WTC11 (cell line): Measurements from ENCODE around the gene SH3PXD2A. TPM values are rescaled to one million over a fixed set of nuclear protein-coding genes. Genes with fewer than 3 reads are reported as not detected.

Experiments
- ATAC-seq: fragments of 200-7000 bp; cut with Tn5 transposase; 2 replicates; pipeline ENCODE4 v1.10.0; 2021; ENCODE audit warnings: mild to moderate bottlenecking, moderate library complexity
- CTCF ChIA-PET: fragments of 300-600 bp; sonication (Branson Sonifier 250); formaldehyde crosslinking; loops from one replicate; lab custom pipeline; 2021; ENCODE audit warnings: antibody characterized with exemption; lab: Charles Lee
- POLR2A ChIA-PET: fragments of 350-600 bp; sonication (Branson Sonifier 250); formaldehyde crosslinking; loops from one replicate; lab custom pipeline; 2021; ENCODE audit warnings: antibody characterized with exemption; lab: Charles Lee
- DNase-seq: peaks from one replicate; pipeline ENCODE4 v3.0.0; 2021; ENCODE audit warnings: low spot score
- H3K27ac Mint-ChIP-seq: 2 replicates; pipeline ENCODE4 v1.8.0; 2021; ENCODE audit warnings: mixed read lengths
- H3K27me3 Mint-ChIP-seq: 2 replicates; pipeline ENCODE4 v1.8.0; 2021; ENCODE audit warnings: low read depth, mild to moderate bottlenecking, moderate library complexity, mixed read lengths
- H3K36me3 Mint-ChIP-seq: 2 replicates; pipeline ENCODE4 v1.8.0; 2021; ENCODE audit warnings: mixed read lengths
- H3K4me1 Mint-ChIP-seq: 2 replicates; pipeline ENCODE4 v1.8.0; 2022; ENCODE audit warnings: mixed read lengths
- H3K4me3 Mint-ChIP-seq: 2 replicates; pipeline ENCODE4 v1.8.0; 2021; ENCODE audit warnings: mild to moderate bottlenecking, moderate library complexity, mixed read lengths
- H3K9me3 Mint-ChIP-seq: 2 replicates; pipeline ENCODE4 v1.8.0; 2021; ENCODE audit warnings: mixed read lengths
- CBFB ChIP-seq: sonication (generic); formaldehyde crosslinking; IDR thresholded peaks from 2 replicates; pipeline ENCODE4 v1.8.1; 2022; ENCODE audit warnings: mild to moderate bottlenecking, low read depth, missing genetic modification reagents
- ETV6 ChIP-seq: sonication (generic); formaldehyde crosslinking; IDR thresholded peaks from 2 replicates; pipeline ENCODE4 v1.8.1; 2022; ENCODE audit warnings: mild to moderate bottlenecking, missing genetic modification reagents
- HMGA2 ChIP-seq: fragments of 250-450 bp; sonication (Bioruptor Pico); IDR thresholded peaks from 2 replicates; pipeline ENCODE4 v1.4.0; 2021; ENCODE audit warnings: mild to moderate bottlenecking, moderate library complexity
- IRF2 ChIP-seq: sonication (generic); formaldehyde crosslinking; IDR thresholded peaks from 2 replicates; pipeline ENCODE4 v1.8.0; 2022; ENCODE audit warnings: low read depth, missing genetic modification reagents, borderline replicate concordance
- JAZF1 ChIP-seq: fragments of 250-450 bp; sonication (Bioruptor Pico); IDR thresholded peaks from 2 replicates; pipeline ENCODE4 v1.9.0; 2021; ENCODE audit warnings: moderate library complexity, mild to moderate bottlenecking, inconsistent platforms
- NR1H2 ChIP-seq: sonication (generic); formaldehyde crosslinking; IDR thresholded peaks from 2 replicates; pipeline ENCODE4 v1.9.0; 2021; ENCODE audit warnings: mild to moderate bottlenecking, moderate library complexity, missing genetic modification reagents
- NR2C2 ChIP-seq: sonication (generic); formaldehyde crosslinking; IDR thresholded peaks from 2 replicates; pipeline ENCODE4 v1.8.0; 2022; ENCODE audit warnings: mild to moderate bottlenecking, missing genetic modification reagents
- NR3C1 ChIP-seq: sonication (generic); formaldehyde crosslinking; conservative IDR thresholded peaks from 2 replicates; pipeline ENCODE4 v1.8.1; 2023; ENCODE audit warnings: low read depth, mild to moderate bottlenecking, missing genetic modification reagents
- SP1 ChIP-seq: sonication (generic); formaldehyde crosslinking; conservative IDR thresholded peaks from 2 replicates; pipeline ENCODE4 v1.8.1; 2022; ENCODE audit warnings: missing genetic modification reagents
- ZBTB21 ChIP-seq: sonication (generic); formaldehyde crosslinking; IDR thresholded peaks from 2 replicates; pipeline ENCODE4 v1.8.1; 2023; ENCODE audit warnings: mild to moderate bottlenecking, missing genetic modification reagents, borderline replicate concordance
- ZNF121 ChIP-seq: sonication (generic); formaldehyde crosslinking; IDR thresholded peaks from 2 replicates; pipeline ENCODE4 v1.8.0; 2023; ENCODE audit warnings: missing genetic modification reagents
- ZNF671 ChIP-seq: fragments of 250-450 bp; sonication (Bioruptor Pico); IDR thresholded peaks from 2 replicates; pipeline ENCODE4 v1.8.0; 2021; ENCODE audit warnings: mild to moderate bottlenecking
- total RNA-seq: library from RNA; stranded (reverse); gene quantifications from 3 replicates; pipeline ENCODE4 v1.2.3, GENCODE V29; 2021
- TF ChIP-seq, protein P1 (sequence below): sonication (generic); formaldehyde crosslinking; conservative IDR thresholded peaks from 2 replicates; pipeline ENCODE4 v1.8.1; 2023; ENCODE audit warnings: mild to moderate bottlenecking, low read depth, missing genetic modification reagents, moderate library complexity
- TF ChIP-seq, protein P2 (sequence below): sonication (generic); formaldehyde crosslinking; IDR thresholded peaks from 2 replicates; pipeline ENCODE4 v1.8.1; 2023; ENCODE audit warnings: mild to moderate bottlenecking, missing genetic modification reagents, moderate library complexity
- TF ChIP-seq, protein P3 (sequence below): sonication (generic); formaldehyde crosslinking; IDR thresholded peaks from 2 replicates; pipeline ENCODE4 v1.8.0; 2022; ENCODE audit warnings: mild to moderate bottlenecking, missing genetic modification reagents
- TF ChIP-seq, protein P4 (sequence below): sonication (generic); formaldehyde crosslinking; IDR thresholded peaks from 2 replicates; pipeline ENCODE4 v1.8.1; 2023; ENCODE audit warnings: mild to moderate bottlenecking, missing genetic modification reagents
- TF ChIP-seq, protein P5 (sequence below): sonication (generic); formaldehyde crosslinking; IDR thresholded peaks from 2 replicates; pipeline ENCODE4 v1.8.1; 2022; ENCODE audit warnings: mild to moderate bottlenecking, missing genetic modification reagents, moderate library complexity, borderline replicate concordance
- TF ChIP-seq, protein P6 (sequence below): sonication (generic); formaldehyde crosslinking; IDR thresholded peaks from 2 replicates; pipeline ENCODE4 v1.8.0; 2022; ENCODE audit warnings: mild to moderate bottlenecking, missing genetic modification reagents
- TF ChIP-seq, protein P7 (sequence below): sonication (generic); formaldehyde crosslinking; IDR thresholded peaks from 2 replicates; pipeline ENCODE4 v1.8.0; 2023; ENCODE audit warnings: missing genetic modification reagents
- TF ChIP-seq, protein P8 (sequence below): sonication (generic); formaldehyde crosslinking; IDR thresholded peaks from 2 replicates; pipeline ENCODE4 v1.8.1; 2022; ENCODE audit warnings: low read depth, missing genetic modification reagents, borderline replicate concordance
- TF ChIP-seq, protein P9 (sequence below): sonication (generic); formaldehyde crosslinking; IDR thresholded peaks from 2 replicates; pipeline ENCODE4 v1.8.1; 2023; ENCODE audit warnings: mild to moderate bottlenecking, missing genetic modification reagents, moderate library complexity
- TF ChIP-seq, protein P10 (sequence below): sonication (generic); formaldehyde crosslinking; IDR thresholded peaks from 2 replicates; pipeline ENCODE4 v1.8.1; 2022; ENCODE audit warnings: missing genetic modification reagents, borderline replicate concordance
- TF ChIP-seq, protein P11 (sequence below): sonication (generic); formaldehyde crosslinking; IDR thresholded peaks from 2 replicates; pipeline ENCODE4 v1.8.1; 2022; ENCODE audit warnings: mild to moderate bottlenecking, moderate library complexity, missing genetic modification reagents

The SH3PXD2A gene
- total RNA-seq, 1 experiment from 2014 or later, result 15.7 TPM

DNA sequence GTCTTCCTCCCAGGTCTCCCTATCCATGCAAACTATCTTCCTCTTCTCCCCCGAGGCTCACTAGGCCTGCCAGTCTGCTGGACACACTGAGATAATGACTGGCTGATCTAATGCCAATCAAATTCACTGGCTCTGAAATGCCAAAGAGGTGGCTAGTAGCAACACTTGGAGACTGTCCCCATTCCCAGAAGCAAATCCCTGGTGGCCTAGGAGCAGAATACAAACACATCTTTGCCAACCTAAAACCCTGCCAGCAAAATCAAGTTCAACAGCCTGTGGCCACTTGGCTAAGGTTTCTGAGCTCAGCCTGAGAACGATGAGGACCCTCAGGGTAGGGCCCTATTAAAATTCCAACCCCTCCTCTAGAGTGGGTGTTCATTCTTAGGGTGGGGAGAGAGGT lies 46.6 kb downstream of the SH3PXD2A start:
- peaks cover 18% of the 10 kb centered on the region for H3K4me1 Mint-ChIP-seq
- CTCF ChIA-PET, result no interaction called here
- POLR2A ChIA-PET, result no interaction called here
- no peak for DNase-seq
- TF ChIP-seq NR2C2, result no peak
- TF ChIP-seq SP1 (CRISPR knock-in tag), result no peak
- TF ChIP-seq HMGA2 (CRISPR knock-in tag), result no peak
- TF ChIP-seq, protein P1, sequence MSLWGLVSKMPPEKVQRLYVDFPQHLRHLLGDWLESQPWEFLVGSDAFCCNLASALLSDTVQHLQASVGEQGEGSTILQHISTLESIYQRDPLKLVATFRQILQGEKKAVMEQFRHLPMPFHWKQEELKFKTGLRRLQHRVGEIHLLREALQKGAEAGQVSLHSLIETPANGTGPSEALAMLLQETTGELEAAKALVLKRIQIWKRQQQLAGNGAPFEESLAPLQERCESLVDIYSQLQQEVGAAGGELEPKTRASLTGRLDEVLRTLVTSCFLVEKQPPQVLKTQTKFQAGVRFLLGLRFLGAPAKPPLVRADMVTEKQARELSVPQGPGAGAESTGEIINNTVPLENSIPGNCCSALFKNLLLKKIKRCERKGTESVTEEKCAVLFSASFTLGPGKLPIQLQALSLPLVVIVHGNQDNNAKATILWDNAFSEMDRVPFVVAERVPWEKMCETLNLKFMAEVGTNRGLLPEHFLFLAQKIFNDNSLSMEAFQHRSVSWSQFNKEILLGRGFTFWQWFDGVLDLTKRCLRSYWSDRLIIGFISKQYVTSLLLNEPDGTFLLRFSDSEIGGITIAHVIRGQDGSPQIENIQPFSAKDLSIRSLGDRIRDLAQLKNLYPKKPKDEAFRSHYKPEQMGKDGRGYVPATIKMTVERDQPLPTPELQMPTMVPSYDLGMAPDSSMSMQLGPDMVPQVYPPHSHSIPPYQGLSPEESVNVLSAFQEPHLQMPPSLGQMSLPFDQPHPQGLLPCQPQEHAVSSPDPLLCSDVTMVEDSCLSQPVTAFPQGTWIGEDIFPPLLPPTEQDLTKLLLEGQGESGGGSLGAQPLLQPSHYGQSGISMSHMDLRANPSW (CRISPR knock-in tag), result no peak
- TF ChIP-seq, protein P2, sequence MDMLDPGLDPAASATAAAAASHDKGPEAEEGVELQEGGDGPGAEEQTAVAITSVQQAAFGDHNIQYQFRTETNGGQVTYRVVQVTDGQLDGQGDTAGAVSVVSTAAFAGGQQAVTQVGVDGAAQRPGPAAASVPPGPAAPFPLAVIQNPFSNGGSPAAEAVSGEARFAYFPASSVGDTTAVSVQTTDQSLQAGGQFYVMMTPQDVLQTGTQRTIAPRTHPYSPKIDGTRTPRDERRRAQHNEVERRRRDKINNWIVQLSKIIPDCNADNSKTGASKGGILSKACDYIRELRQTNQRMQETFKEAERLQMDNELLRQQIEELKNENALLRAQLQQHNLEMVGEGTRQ (CRISPR knock-in tag), result no peak
- TF ChIP-seq, protein P3, sequence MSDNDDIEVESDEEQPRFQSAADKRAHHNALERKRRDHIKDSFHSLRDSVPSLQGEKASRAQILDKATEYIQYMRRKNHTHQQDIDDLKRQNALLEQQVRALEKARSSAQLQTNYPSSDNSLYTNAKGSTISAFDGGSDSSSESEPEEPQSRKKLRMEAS (CRISPR knock-in tag), result no peak
- TF ChIP-seq, protein P4, sequence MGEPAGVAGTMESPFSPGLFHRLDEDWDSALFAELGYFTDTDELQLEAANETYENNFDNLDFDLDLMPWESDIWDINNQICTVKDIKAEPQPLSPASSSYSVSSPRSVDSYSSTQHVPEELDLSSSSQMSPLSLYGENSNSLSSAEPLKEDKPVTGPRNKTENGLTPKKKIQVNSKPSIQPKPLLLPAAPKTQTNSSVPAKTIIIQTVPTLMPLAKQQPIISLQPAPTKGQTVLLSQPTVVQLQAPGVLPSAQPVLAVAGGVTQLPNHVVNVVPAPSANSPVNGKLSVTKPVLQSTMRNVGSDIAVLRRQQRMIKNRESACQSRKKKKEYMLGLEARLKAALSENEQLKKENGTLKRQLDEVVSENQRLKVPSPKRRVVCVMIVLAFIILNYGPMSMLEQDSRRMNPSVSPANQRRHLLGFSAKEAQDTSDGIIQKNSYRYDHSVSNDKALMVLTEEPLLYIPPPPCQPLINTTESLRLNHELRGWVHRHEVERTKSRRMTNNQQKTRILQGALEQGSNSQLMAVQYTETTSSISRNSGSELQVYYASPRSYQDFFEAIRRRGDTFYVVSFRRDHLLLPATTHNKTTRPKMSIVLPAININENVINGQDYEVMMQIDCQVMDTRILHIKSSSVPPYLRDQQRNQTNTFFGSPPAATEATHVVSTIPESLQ (CRISPR knock-in tag), result no peak
- TF ChIP-seq, protein P5, sequence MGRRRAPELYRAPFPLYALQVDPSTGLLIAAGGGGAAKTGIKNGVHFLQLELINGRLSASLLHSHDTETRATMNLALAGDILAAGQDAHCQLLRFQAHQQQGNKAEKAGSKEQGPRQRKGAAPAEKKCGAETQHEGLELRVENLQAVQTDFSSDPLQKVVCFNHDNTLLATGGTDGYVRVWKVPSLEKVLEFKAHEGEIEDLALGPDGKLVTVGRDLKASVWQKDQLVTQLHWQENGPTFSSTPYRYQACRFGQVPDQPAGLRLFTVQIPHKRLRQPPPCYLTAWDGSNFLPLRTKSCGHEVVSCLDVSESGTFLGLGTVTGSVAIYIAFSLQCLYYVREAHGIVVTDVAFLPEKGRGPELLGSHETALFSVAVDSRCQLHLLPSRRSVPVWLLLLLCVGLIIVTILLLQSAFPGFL, result no peak
- TF ChIP-seq JAZF1 (CRISPR knock-in tag), result no peak
- TF ChIP-seq ETV6 (CRISPR knock-in tag), result no peak
- no peak for TF ChIP-seq NR3C1
- no peak for TF ChIP-seq ZNF121 (CRISPR knock-in tag)
- no peak for TF ChIP-seq ZBTB21
- ATAC-seq, result no peak
- no peaks in the 10 kb centered on the region for H3K27me3 Mint-ChIP-seq
- no peaks in the 10 kb centered on the region for H3K36me3 Mint-ChIP-seq
- H3K27ac Mint-ChIP-seq, result no peak overlapping the region
- no peaks in the 10 kb centered on the region for H3K9me3 Mint-ChIP-seq
- H3K4me3 Mint-ChIP-seq, result no peak overlapping the region

DNA sequence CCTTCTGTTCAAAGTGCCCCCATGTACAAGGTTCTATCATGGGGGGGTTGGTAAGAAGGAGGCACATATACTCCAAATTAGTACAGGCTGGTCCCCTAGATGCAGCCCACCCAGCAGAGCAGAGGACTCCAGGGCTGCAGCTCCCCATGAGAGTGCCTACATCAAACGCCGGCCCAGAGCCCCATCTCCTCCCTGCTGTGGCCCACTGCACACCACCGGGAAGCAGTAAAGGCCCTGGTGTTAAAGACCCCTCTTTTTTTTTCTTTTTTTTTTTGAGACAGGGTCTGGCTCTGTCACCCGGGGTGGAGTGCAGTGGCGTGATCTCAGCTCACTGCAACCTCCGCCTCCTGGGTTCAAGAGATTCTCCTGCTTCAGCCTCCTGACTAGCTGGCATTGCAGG lies 47.4 kb downstream of the SH3PXD2A start:
- no peaks in the 10 kb centered on the region for H3K9me3 Mint-ChIP-seq
- no peak overlapping the region for H3K27ac Mint-ChIP-seq
- CTCF ChIA-PET, result no interaction called here
- POLR2A ChIA-PET, result no interaction called here
- no peak overlapping the region for H3K4me3 Mint-ChIP-seq
- H3K36me3 Mint-ChIP-seq, result no peaks in the 10 kb centered on the region
- no peak for ATAC-seq
- no peak for DNase-seq
- H3K4me1 Mint-ChIP-seq, result peaks cover 24% of the 10 kb centered on the region
- no peaks in the 10 kb centered on the region for H3K27me3 Mint-ChIP-seq
- TF ChIP-seq, protein P6, sequence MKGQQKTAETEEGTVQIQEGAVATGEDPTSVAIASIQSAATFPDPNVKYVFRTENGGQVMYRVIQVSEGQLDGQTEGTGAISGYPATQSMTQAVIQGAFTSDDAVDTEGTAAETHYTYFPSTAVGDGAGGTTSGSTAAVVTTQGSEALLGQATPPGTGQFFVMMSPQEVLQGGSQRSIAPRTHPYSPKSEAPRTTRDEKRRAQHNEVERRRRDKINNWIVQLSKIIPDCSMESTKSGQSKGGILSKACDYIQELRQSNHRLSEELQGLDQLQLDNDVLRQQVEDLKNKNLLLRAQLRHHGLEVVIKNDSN, result no peak
- TF ChIP-seq NR1H2 (CRISPR knock-in tag) (no peak), ZNF671 (CRISPR knock-in tag) (no peak), CBFB (CRISPR knock-in tag) (no peak), ZBTB21 (no peak), IRF2 (no peak)
- TF ChIP-seq, protein P7, sequence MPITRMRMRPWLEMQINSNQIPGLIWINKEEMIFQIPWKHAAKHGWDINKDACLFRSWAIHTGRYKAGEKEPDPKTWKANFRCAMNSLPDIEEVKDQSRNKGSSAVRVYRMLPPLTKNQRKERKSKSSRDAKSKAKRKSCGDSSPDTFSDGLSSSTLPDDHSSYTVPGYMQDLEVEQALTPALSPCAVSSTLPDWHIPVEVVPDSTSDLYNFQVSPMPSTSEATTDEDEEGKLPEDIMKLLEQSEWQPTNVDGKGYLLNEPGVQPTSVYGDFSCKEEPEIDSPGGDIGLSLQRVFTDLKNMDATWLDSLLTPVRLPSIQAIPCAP (CRISPR knock-in tag), result no peak
- TF ChIP-seq, protein P8, sequence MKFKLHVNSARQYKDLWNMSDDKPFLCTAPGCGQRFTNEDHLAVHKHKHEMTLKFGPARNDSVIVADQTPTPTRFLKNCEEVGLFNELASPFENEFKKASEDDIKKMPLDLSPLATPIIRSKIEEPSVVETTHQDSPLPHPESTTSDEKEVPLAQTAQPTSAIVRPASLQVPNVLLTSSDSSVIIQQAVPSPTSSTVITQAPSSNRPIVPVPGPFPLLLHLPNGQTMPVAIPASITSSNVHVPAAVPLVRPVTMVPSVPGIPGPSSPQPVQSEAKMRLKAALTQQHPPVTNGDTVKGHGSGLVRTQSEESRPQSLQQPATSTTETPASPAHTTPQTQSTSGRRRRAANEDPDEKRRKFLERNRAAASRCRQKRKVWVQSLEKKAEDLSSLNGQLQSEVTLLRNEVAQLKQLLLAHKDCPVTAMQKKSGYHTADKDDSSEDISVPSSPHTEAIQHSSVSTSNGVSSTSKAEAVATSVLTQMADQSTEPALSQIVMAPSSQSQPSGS, result no peak
- TF ChIP-seq, protein P9, sequence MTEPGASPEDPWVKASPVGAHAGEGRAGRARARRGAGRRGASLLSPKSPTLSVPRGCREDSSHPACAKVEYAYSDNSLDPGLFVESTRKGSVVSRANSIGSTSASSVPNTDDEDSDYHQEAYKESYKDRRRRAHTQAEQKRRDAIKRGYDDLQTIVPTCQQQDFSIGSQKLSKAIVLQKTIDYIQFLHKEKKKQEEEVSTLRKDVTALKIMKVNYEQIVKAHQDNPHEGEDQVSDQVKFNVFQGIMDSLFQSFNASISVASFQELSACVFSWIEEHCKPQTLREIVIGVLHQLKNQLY (CRISPR knock-in tag), result no peak
- TF ChIP-seq, protein P10, sequence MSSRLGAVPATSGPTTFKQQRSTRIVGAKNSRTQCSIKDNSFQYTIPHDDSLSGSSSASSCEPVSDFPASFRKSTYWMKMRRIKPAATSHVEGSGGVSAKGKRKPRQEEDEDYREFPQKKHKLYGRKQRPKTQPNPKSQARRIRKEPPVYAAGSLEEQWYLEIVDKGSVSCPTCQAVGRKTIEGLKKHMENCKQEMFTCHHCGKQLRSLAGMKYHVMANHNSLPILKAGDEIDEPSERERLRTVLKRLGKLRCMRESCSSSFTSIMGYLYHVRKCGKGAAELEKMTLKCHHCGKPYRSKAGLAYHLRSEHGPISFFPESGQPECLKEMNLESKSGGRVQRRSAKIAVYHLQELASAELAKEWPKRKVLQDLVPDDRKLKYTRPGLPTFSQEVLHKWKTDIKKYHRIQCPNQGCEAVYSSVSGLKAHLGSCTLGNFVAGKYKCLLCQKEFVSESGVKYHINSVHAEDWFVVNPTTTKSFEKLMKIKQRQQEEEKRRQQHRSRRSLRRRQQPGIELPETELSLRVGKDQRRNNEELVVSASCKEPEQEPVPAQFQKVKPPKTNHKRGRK (CRISPR knock-in tag), result no peak
- TF ChIP-seq, protein P11, sequence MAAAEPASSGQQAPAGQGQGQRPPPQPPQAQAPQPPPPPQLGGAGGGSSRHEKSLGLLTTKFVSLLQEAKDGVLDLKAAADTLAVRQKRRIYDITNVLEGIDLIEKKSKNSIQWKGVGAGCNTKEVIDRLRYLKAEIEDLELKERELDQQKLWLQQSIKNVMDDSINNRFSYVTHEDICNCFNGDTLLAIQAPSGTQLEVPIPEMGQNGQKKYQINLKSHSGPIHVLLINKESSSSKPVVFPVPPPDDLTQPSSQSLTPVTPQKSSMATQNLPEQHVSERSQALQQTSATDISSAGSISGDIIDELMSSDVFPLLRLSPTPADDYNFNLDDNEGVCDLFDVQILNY (CRISPR knock-in tag), result no peak
